ENCODE results near the gene ELFN2.

DNA sequence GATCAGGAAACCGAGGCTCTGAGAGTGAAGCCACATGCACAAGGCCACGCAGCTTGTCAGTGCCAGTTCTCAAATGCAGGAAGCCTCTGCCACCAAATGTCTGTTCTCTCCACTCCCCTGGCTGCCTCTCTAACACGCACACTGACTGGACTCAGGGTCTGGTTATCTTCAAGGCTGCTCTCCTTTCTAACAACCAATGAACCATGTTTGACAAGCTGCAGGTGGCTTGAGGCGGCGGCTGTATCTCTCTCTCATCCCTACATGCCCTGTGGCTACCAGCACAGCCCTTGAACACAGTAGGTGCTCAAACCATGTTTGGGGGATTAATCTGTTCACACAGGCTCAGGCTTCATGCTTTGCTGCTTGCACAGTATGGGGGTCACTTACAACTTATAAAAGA lies 35.2 kb upstream of the ELFN2 start:
- TF ChIP-seq EP300 (IDR thresholded peaks at IDR 0.05; ENCODE audit: borderline replicate concordance) (no peak), TEAD4 (IDR thresholded peaks at IDR 0.05) (no peak)

Measured in Ishikawa (cell line).